CD4-positive, alpha-beta T cell treated with Interleukin-12 subunit alpha and Interleukin-12 subunit beta, for 1 hour (primary cell): ENCODE measurements around the gene RPA4.
"Not testable (repeated sequence)": the region's sequence is repeated elsewhere in the genome, so short reads cannot be mapped to it uniquely, and the experiment has no call there.

Experiments used
- DNase-seq: peaks from one replicate; pipeline ENCODE4 v3.0.0-alpha.2; 2020

Gene RPA4, protein sequence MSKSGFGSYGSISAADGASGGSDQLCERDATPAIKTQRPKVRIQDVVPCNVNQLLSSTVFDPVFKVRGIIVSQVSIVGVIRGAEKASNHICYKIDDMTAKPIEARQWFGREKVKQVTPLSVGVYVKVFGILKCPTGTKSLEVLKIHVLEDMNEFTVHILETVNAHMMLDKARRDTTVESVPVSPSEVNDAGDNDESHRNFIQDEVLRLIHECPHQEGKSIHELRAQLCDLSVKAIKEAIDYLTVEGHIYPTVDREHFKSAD

DNA sequence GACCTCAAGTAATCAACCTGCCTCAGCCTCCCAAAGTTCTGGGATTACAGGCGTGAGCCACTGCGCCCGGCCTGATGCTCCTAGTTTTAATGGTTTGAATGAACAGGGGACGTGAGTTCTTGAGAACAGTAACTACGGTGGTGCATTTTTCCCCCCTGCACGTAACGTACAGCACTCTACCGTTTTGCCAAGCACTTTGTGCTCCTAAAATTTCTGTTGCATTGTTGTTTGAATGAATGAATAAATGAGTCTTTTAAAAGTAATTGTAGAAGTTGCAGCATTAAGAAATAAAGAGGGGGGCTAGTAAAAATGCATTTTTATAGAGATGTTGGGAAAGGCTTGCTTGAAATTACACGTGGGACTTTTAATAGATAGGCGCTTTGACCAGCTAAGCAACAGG lies at the start of gene RPA4:
RPA4 (plus strand) TSS at position 301 of the 400 bp plus-strand sequence. CDS start 403 bp downstream, outside the sequence.
- DNase-seq, result no peak

DNA sequence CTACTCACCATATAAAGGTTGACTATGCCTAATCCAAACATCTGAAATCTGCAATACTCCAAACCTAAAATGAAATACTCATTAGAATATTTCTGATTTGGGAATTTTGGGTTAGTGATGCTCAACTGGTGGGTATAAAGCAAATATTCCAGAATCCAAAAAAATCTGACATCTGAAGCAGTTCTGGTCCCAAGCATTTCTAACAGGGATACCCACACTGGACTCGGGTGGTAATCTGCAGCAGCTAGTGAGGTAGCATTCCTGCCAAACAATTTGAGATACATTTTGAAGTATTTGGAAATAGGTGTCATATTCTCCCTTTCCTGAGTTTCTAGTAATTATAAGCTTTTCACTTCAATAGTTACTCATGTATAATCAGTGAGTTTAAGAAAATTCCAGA lies 49.6 kb upstream of the RPA4 start:
- no peak for DNase-seq

DNA sequence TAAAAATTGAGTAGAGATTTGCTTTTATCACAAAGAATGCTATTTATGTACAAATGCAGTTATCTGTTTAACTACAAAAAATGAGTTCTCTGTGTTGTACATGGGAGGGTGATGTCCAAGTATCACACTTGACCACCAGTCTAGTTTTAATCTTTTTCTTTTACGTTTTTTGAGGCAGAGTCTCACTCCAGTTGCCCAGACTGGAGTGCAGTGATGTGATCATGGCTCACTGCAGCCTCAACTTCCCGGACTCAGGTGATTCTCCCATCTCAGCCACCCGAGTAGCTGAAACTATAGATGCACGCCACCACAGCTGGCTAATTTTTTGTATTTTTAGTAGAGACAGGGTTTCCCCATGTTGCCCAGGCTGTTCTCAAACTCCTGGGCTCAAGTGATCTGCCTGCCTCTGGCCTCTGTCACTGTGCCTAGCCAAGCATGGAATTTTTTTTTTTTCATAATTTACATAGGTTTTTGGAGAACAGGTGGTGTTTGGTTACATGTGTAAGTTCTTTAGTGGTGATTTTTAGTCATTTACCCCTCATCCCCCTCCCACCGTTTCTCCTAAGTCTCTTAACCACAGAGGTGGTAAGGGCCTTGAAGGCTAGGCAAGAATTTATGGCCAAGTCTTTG lies 47.9 kb upstream of the RPA4 start:
- no peak for DNase-seq

DNA sequence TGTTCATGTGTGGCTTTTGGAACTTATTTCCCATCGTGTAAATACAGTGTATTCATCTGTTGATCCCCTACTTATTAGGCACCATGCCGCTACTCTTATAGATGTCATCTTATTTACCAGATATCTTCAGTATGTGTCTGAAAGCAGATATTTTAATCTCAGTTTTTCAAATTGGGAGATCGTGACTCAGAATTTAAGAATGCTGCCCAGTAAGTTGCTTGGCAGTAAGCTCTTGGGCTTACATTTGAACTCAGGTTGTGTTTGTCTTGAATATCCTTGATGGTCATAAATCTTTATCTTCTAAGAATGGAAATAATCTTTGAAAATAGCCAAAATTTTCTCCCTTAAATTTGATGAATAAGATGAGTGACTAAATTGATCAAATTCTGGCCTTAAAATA lies 45.9 kb upstream of the RPA4 start:
- DNase-seq, result no peak

DNA sequence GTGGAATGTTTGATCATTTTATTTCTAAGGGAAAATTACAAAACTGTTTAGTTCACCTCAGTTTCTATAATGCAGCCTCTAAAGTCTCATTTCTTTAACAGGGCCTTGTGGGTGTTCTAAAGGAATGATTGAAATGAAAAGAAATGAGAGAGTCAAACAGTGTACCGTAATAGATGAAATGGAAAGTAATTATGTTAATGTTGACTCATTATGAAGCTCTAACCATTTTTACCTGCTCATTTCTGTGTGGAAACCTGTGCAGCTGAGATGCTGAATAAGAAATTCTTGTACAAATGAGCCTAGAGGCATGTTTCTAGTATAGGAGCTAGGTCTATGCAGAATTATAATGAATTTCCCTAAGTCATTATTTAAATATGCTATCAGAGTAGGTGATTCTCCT lies 45.2 kb upstream of the RPA4 start:
- no peak for DNase-seq

DNA sequence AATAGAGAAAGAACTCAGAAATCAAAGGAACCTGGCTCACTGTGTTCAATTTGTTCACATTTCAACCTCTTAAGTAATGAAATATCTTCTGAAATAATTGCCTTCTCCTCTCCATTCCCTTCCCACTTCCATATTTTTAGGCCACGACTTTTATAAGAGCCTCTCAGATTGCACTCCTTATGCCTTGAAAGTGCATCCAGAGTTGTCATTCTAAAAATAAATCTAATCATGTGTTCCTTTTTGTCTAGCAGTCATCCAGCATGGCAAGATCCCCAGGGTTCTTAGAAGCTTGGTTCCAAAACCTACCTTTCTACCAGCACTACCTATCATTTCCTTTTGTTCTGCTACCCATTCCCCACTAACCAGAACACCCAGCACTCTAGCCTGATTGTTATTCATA lies 42.4 kb upstream of the RPA4 start:
- no peak for DNase-seq

DNA sequence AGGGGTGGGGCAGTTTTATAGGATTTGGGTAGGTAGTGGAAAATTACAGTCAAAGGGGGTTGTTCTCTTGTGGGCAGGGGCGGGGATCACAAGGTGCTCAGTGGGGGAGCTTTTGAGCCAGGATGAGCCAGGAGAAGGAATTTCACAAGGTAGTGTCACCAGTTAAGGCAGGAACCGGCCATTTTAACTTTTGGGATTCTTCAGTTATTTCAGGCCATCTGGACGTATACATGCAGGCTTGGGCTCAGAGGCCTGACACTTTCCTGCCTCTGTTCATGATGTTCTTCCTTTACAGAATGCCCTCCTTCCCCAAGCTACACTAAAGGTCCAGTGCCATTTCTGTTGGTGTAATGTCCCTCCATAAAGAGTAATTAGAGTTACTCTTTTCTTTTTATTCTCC lies 41.8 kb upstream of the RPA4 start:
- DNase-seq, result not testable (repeated sequence)

DNA sequence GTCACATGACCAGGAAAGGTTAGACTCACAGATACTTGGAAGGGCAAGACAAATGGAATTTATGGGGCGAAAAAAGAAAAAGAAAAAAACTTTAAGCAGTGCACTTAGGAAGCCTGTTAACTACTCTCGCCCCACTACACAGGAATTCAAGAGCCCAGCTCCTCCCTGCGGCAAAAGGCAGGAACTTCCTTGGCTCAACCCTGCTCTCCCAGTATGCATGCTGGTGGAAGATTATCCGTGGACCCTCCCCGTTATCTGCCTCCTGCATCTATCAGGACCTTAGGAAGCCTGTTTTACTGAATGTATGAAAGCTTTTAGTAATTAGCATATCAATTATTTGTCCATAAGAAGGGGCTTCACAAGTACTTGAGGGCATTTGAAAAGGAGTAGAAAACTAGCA lies 40.1 kb upstream of the RPA4 start:
- DNase-seq, result no peak

DNA sequence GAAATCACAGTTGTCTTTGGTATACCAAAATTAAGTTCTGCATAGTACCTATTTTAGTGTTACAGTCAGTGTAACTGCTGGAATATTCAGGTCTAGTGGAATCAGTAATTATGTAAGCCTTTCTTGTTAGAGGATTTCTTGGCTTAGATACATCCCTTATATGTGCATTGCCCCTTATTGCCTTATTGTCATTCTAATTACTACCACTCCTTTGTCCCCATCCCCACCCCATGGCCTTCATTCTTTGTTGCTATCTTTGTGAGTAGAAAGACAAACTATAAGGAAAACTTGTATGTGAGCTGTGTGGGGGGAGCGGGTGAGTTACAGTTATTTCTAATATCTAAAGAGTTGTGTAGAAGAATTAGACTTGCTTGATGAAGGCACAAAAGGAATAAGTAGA lies 36.9 kb upstream of the RPA4 start:
- DNase-seq, result no peak

DNA sequence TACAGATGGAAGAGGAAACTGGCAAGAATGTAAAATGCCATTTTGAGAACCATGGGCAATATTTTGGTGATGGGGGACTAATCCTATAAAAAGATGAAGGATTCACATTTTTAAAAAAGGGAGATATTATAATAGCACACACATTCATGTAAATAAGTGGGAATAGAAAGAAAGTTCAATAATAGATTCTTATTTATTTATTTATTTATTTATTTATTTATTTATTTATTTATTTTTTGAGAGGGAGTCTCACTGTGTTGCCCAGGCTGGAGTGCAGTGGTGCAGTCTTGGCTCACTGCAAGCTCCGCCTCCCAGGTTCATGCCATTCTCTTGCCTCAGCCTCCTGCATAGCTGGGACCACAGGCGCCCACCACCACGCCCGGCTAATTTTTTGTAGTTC lies 24.3 kb upstream of the RPA4 start:
- DNase-seq, result not testable (repeated sequence)

DNA sequence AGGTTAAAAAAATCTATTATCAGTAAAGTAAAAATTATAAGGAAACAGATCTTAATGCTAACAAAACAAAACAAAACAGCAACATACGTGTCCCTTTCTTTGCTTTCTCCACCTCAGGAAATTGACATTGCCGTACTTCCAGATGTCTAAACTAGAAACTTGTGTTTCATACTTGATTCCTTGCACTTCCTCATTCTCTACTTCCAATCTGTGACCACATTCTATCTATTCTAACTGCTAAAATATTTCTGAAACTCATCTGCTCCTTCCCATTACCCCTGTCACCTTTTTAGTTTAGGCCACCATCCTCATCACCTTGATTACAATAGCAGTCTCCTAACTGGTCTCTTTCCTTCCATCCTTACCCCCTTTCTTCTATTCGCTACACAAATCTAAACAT lies 22.5 kb upstream of the RPA4 start:
- DNase-seq, result no peak

DNA sequence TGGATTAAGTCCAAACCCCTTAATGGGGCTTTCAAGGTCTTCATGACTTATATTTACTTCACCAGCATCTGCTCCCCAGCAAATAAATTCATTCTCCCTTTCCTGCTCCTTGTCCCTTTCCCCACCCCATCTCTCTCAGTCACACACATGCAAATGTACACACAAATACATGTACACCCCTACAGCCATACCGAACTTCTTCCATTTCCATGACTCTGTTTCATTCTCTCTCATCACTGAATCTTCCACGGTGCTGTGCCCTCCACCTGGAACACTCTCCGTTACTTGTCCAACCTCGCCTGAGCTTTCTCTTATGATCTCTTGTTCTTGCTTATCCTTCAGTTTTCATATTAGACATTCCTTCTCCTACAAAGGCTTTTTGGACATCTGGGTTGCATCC lies 22.0 kb upstream of the RPA4 start:
- DNase-seq, result no peak

DNA sequence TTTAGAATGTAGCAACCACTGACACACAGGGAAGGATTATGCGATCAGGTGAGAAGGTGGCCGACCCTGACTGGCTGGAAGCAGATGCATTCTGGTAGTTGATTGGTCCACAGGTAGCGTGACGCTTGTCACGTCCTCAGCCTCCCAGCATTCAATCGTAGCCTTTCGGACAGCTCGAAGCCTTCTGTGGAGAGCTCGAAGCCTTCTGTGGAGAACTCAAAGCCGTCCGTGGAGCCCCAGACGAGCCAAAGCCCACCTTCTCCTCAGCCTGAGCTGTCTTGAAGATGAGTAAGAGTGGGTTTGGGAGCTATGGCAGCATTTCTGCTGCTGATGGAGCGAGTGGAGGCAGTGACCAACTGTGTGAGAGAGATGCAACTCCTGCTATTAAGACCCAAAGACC lies 319 bp downstream of the RPA4 start:
- no peak for DNase-seq

DNA sequence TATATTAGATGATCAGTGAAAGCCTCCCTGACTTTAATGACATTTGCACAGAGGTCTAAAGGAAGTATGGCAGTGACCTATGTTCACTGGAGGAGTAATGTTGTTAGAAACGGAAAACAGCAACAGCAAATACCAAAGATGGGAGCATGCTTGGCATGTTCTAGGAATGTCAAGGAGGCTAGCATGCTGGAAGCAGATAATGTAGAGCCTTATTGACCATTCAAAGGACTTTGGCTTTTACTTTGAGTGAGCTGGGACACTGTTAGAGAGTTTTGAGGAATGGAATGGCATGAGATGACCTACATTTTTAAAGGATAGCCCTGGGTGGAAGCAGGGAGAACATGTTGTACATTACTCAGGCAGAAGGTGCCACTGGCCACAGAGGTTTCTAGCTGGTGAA lies 6.0 kb downstream of the RPA4 start:
- DNase-seq, result no peak

DNA sequence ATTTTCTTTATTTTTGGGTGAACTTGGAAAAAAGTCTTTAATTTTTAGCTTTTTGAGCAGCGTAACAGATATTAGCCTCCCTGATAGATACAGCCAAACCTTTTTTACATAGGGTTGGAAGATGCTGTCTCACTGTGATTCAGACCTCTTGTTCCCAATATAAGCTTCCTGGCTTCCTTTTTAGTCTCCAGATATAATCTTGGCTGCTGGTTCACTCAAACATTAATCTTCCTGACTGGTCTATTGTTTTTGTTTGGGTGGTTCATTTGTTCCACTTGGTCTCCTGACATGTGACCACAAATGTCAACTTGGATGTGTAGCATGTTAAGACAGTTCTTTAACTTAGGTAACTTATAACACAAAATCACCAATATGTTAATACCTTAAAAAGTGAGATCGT lies 23.0 kb downstream of the RPA4 start:
- no peak for DNase-seq

DNA sequence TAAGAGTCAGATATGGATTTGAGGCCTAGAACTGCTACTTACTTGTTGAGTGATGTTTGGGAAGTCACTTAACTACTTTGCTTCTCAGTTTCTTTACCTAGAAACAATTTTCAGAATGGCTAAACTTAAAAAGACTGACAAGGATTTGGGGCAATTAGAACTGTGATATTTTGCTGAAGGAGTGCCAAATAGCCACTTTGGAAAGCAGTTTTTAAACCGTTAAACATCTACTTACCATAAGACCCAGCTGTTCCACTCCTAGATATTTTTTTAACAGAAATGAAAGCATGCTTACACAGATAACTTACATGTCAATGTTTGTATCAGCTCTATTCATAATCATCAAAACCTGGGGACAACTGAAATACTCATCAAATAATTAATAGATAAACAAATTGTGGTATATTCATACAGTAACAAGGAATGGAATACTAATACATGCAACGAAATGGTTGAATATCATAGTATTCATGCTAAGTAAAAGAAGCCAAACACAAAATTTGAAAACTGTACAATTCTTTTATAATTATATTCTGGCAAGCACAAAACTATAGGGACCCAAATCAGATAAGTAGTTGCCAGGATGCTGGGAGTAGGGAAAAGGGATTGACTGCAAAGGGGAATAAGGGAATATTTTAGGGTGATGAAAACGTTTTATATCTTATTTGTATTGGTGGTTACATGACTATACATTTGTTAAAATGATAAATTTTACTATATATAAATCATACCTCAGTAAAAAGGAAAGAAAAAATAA lies 24.0 kb downstream of the RPA4 start:
- DNase-seq, result no peak

DNA sequence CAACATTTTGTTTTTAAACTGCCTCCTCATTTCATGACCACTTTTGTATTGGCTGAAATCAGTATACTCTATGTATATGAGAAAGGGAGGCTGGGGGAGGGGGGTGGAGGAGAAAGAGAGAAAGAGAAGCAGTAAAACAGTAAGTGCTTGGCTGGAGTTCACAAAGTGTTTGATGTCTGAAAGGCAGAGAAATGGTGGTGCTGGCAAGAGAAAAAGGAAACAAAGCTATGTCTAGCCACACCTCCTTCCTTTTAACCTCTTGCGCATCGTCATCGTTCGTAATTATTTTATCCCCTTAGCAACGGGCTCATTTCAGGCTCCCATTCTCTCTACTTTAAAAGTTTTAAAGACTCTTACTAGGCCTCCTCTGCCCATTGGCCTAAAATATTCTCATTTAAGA lies 25.6 kb downstream of the RPA4 start:
- DNase-seq, result no peak

DNA sequence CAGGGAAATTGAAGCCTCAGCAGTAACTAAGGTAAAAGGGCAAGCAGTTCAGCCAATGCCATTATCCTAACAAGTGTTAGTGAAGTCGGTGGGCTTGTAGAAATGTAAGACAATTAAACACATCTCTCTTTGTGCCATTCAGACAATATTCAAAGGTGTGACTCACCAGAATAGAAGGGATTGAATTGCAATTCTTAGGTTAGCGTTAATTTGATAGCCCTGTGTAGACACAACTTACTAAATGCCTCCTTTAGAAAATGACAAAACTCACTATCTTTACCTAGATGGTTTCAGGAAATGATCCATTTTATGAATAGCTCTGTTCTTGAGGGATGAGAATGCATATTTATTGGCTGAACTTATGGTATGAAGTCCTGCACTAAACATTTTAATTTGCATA lies 35.2 kb downstream of the RPA4 start:
- no peak for DNase-seq

DNA sequence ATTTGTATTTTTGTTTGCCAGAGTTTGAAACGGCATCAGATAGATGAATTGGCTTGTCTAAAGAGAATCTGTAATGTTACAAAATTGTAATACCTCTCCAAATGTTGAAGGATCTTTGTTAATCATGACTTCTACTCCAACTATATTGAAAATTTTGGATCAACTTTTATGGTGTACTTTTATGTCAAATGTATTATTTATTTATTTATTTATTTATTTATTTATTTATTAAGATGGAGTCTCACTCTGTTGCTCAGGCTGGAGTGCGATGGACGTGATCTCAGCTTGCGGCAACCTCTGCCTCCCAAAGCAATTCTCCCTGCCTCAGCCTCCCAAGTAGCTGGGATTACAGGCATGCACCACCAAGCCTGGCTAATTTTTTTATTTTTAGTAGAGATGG lies 36.0 kb downstream of the RPA4 start:
- no peak for DNase-seq

DNA sequence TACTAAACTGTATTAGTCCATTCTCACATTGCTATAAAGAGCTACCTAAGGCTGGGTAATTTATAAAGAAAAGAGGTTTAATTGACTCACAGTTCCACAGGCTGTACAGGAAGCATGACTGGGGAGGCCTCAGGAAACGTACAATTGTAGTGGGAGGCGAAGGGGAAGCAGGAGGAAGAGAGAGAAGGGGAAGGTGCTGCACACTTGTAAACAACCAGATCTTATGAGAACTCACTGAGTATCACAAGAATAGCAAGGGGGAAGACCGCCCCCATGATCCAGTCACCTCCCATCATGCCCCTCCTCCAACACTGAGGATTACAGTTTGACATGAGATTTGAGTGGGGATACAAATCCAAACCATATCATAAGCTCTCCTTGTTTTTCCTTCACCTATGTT lies 40.9 kb downstream of the RPA4 start:
- DNase-seq, result no peak

DNA sequence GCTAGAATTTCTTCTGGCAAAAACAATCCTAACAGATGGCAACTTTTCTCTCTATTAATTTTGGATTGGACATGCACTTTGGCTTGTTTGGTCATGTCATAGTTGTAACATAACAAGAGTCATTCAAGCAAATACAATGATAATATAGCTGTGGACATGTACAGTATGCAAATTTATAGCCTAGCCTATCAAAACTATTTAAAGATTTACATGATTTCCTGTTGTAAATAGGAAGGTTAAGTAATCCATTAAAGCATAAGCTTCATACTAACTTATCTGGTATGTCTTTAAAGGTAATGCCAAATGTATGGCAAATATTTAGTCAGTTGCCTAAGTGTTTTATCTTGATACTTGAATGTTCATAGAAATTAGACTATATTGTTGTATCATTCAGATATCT lies 45.3 kb downstream of the RPA4 start:
- DNase-seq, result no peak
